ENCODE measurements around the gene DCAF12L2. TPM values are rescaled to one million over a fixed set of nuclear protein-coding genes. Genes with fewer than 3 reads are reported as not detected.
"Not testable (repeated sequence)": the region's sequence is repeated elsewhere in the genome, so short reads cannot be mapped to it uniquely, and the experiment has no call there.

The DCAF12L2 gene
- not detected for total RNA-seq

DNA sequence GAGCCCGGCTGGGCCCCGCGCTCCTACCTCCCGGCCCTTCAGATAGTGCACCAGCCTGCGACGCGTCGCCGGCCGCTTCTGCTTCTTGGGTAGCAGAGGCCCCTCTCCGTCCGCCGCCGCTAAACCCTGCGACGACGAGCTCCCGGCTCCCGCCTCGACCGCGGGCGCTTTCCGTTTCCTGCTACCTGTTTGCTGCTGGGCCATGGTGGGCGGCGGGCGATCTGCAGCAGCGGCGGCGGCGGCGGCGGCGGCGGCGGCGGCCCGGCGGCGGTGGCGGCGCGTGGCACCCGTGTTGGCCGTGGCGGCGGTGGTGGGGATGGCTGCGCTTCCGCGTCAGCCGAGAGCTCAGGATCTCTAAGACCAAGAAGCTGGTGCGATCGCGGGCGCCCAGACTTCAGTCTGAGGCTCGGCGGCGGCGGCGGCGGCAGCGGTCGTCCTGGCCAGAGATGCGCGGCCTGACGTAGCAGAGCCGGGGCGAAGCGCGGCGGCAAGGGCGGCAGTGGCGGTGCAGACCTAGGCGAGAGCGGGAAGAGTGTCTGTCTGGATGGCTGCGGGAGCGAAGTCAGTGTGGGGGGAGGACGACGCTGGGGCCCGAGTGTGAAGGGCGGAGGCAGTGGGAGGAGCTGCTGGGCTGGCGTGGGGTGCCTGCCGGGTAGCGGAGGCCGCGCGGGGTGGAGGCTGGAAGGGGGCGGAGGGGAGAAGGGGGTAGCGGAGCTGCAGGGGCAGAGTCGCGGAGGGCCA is at the start of gene DCAF12L2:
Gene DCAF12L2 (minus strand): TSS at position 569 of the 741 bp plus-strand sequence. CDS start 365 bp downstream, at position 204.
- no peak for ATAC-seq

GRCh38 chrX:126190888-126191287 is 24.8 kb upstream of the DCAF12L2 start:
- ATAC-seq: not testable (repeated sequence)

DNA sequence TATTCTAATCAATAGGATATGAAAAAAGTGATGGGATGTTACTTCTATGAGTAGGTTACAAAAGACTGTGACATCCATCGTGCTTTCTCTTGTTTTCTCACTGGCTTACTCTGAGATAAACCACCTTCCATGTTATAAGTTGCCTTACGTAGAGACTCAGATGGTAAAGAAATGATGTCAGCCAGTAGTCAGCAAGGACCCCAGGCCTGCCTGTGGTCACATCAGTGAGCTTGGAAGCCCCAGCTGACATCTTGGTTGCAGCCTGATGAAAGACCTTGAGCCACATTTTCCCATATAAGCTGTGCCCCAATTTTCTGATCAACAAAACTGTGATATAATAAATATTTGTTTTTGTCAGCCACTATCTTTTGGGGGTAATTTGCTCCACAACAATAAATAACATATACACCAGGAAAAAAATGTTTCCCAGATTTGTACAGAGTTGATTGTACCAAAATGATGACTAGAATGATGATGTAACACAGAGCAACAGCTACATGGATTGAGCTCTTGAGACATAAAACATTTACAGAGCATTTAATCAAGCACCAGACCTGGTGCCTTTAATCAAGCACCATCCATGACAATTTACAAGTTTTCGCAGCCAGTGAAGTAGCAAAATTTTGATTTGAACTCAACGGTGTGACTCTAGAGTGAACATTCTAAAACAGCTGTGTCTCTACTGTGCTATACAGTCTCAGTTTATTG is 11.2 kb upstream of the DCAF12L2 start:
- no peak for ATAC-seq

GRCh38 chrX:126170720-126171119 is 4.6 kb upstream of the DCAF12L2 start:
- ATAC-seq: no peak

DNA sequence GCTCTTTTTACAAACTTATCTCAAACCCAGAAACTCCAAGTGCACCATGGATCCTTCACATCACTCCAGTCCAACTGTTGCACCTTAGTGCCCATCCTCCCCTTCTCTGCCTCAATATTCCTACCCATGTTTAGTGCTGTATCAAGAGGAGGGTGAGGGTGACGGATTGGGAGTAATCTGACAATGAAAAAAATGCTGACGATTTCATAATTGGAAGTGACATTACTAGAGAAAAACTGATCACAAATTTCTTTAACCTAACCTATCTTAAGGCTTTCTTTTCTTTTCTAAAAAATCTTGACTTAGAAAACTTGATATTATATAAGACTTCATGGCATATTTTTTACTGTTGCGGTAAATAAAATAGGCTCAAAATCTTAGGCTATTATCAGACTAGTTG is 1.5 kb upstream of the DCAF12L2 start:
- ATAC-seq: no peak

DNA sequence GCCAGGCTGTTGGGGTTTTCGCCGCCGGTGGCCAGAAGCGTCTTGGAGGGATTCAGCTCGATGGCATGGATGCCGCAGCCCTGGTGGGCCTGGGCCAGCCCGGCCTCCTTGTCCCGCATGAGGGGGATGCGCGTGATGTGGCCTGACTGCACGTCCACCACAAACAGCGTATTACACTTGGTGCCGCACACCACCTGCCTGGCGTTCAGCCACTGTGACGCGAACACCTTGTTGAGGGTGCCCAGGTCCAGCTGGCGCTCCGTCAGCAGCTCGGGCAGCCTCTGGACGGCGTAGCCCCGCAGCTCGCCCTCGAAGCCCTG is 728 bp downstream of the DCAF12L2 start:
- no peak for ATAC-seq

GRCh38 chrX:126164689-126165400 is 1.2 kb downstream of the DCAF12L2 start:
- ATAC-seq: no peak

- no peak for ATAC-seq
These were observed 1.9 kb downstream of the DCAF12L2 start for GRCh38 chrX:126164226-126164625.

DNA sequence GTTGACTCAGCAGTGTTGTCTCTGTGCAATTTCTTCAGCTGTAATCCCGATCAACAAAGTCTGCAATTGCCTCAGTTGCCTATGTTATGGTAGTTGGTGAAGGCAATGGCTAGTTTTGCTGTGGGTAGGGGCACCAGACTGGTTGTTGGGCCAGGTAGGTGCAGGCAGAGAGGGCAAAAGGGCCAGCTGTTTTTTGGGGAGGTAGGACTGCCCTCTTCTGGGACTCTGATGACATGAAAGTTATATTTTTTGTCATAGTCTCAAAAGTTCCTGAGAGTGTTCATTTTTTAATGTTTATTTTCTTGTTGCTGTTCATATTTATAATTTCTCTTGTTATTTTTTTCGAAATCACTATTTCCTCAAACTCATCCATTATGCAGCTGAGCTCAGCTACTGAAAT is 25.1 kb downstream of the DCAF12L2 start:
- ATAC-seq: no peak

DNA sequence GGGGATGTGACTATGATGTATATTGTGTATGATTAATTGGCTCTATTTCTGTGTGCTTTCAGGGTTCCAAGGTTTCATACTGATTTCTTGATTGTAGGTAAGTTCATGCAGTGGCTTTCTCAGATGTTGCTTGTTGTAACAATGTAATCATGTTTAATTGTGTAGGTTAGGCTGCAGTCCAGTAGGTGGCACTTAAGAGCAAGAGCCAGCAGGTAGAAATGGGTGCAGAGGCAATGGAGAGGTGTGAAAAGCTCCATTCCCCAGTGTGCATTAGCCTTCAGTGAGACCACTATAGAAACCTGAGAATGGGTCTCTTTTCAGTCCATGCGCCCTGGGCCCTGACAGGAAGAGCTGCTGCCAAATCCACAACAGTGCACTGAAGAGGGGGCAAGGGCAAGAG is 28.2 kb downstream of the DCAF12L2 start:
- no peak for ATAC-seq

DNA sequence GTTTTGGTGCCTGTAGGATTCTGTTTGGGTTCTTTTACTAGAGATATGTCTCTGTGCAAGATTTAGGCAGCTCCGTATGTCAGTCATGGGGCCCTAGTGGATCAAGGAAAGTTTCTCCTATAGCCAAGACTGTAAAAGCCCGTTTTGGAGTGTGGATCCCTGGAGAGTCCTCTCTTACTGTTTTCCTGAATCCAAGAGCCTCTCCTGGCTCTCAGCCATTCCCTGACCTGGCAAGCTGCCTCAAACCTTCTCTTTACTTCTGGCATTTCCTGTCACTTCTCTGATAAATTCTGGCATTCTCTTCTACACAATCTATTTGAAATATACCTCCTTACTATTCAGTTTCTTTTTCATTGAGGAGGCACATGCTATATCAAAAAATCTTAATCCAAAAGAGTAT is 41.4 kb downstream of the DCAF12L2 start:
- ATAC-seq: no peak

Data from esophagus mucosa (tissue), 1 donor.